Amniotic epithelial cell (primary cell): ENCODE data around the gene FLYWCH1.
A peak's percentile ranks its signal among the peaks of the same experiment; 100 is the strongest.

Experiments used
- DNase-seq: peaks from one replicate; pipeline ENCODE4 v3.0.0-alpha.2; 2010; ENCODE audit warnings: low read depth

Gene FLYWCH1, protein sequence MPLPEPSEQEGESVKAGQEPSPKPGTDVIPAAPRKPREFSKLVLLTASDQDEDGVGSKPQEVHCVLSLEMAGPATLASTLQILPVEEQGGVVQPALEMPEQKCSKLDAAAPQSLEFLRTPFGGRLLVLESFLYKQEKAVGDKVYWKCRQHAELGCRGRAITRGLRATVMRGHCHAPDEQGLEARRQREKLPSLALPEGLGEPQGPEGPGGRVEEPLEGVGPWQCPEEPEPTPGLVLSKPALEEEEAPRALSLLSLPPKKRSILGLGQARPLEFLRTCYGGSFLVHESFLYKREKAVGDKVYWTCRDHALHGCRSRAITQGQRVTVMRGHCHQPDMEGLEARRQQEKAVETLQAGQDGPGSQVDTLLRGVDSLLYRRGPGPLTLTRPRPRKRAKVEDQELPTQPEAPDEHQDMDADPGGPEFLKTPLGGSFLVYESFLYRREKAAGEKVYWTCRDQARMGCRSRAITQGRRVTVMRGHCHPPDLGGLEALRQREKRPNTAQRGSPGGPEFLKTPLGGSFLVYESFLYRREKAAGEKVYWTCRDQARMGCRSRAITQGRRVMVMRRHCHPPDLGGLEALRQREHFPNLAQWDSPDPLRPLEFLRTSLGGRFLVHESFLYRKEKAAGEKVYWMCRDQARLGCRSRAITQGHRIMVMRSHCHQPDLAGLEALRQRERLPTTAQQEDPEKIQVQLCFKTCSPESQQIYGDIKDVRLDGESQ

GRCh38 chr16:2911638-2912329 is at the start of gene FLYWCH1:
FLYWCH1 (plus strand) TSS chr16:2911931; CDS start chr16:2929686, 17,755 bp downstream.
- peak; percentile 96 for DNase-seq

DNA sequence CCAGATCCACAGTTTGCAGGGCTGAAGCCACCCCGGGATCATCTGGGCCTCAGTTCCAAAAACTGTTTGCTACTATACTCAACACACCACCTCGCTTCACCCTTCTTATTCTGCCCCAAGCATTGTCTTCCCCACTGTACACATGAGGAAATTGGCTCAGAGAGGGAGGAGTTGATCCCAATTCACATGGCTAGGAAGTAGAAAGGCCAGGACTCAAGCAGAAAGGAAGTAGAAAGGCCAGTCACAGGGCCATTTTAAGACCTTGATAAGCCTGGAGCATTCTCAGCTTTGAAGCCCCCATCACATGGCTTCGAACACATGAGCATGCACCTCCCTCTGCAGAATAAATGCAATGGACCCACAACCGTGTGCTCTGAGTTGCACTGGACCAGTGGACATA is 46.1 kb upstream of the FLYWCH1 start:
- no peak for DNase-seq

- DNase-seq, result no peak
Observed at GRCh38 chr16:2866431-2866830, 45.3 kb upstream of the FLYWCH1 start.

DNA sequence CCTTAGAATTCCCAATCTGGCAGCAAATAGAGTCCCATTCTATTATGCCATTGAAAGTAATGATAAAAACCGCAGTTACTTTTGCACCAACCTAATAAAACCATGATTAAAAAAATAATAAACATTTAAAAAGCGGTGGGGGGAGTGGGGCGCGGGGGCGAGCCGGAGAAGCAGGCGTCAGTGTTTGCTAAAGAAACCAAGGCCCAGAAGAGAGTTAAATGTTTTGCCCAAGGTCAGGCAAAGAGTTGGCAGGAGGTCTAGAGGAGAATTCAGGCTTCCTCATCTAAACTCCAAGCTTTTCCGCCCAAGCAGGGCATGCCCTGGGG is 44.1 kb upstream of the FLYWCH1 start:
- DNase-seq, result no peak

DNA sequence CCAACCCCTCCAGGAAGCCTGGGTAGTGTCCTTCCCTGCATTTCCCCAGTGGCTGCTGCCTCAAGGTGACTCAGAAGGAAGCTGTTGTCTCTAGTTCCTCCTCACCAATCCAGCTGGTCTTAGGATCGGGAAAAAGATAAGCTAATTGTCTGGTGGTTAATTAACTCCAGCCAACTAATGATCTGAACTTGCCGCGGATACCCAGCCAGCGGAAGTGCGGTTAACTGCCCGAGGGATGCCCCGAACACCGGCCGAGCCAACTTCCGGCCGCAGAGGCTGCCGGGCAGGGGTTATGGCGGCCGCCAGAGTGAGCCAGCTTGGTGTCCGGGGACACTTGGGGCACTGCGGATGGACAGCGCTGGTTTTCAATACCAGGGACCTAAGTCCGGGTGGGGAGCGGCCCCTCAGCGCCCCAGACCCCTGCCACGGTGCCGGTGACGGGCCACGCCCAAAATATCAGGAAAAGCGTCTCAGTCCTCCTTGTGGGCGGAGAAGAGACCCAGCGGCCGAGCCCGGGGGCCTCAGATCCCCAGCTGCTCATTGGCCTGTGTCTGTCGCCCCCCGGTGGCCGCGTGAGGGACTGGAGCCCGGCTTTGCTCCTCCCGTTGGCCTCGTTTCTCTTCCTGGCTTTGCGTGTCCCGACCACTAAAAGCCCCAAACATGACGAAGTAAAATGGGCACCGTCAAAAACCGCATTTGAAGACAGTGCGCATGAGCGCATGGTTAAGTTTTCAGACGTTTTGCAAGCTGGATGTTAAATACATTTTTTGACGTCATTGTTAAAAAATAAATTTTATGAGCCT is 43.5 kb upstream of the FLYWCH1 start:
- peak; percentile 87 for DNase-seq

GRCh38 chr16:2871926-2872325 is 39.8 kb upstream of the FLYWCH1 start:
- DNase-seq, result no peak

DNA sequence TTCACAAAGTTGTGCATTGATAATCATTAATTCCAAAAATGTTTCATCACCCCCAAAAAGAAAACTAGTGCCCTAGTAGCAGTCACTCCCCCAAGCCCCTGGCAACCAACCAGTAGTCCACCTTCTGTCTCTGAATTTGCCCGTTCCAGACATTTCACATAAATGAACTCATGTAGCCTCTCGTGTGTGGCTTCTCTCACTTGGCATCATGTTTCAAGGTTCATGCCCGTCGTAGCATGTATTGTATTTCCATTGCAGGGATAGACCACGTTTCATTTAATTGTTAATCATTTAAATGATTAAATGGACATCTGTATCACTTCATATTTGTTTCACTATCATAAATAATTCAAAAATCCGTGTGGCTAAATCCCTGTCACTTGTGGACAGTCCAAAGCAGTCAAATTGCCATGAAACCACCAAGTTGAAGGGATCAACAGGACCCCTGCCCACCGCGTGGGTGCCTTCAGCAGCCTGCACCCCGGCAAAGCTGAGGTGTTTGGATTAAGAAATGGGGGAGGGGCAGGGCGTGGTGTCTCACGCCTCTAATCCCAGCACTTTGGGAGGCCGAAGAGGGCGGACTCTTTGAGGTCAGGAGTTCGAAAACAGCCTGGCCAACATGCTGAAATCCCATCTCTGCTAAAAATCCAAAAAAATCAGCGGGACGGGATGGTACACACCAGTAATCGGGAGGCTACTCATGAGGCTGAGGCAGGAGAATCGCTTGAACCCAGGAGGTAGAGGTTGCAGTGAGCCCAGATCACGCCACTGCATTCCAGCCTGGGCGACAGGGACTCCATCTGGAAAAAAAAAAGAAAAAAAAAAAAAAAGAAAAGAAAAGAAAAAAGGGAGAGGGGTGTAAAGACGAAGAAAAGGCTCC is 37.5 kb upstream of the FLYWCH1 start:
- no peak for DNase-seq

DNA sequence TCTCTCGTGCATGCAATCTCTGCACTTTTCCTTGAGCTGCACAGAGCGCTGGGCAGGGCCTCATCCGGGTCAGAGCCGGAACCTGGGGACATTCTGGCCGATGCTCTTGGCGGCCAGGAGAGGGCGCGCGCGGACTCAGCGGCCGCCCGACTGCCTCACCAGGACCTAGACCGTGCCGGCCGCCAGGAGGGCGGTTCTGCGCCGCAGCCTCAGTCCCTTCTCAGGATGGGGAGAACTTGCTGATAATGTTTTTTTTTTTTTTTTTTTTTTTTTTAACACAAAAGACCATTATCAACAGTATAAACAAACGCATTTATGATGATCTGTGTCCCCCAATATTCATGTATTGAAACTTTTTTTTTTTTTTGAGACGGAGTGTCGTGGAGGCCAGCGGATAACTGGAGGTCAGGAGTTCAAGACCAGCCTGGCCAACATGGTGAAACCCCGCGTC is 36.8 kb upstream of the FLYWCH1 start:
- DNase-seq, result peak; percentile 52

DNA sequence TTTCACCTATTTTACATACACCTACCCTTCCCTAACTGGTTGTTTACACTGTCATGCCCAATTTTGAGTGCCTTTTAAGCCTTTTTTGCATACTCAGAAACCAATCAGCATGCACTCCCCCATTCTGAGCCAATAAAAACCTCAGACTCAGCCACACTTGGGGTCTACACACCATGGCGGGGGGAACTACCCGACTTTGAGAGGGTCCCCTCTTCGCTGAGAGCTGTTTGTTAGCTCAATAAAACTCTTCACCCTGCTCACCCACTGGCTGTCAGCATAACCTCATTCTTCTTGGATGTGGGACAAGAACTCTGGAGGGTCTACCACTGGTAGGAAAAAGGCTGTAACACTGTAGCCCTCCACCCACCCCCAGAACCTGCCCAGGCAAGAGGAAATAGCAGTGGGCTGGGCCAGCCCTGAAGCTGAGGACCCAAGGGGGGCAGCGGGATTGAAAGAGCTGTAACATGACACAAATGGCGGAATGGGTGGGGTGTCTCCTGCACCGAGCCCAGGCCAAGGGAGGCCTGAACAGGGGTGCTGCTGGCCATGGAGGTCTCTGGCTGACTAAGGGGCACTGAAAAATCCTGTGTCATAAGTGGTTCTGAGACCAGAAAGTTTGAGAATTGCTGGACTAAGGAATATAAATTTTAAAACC is 31.8 kb upstream of the FLYWCH1 start:
- DNase-seq, result no peak

DNA sequence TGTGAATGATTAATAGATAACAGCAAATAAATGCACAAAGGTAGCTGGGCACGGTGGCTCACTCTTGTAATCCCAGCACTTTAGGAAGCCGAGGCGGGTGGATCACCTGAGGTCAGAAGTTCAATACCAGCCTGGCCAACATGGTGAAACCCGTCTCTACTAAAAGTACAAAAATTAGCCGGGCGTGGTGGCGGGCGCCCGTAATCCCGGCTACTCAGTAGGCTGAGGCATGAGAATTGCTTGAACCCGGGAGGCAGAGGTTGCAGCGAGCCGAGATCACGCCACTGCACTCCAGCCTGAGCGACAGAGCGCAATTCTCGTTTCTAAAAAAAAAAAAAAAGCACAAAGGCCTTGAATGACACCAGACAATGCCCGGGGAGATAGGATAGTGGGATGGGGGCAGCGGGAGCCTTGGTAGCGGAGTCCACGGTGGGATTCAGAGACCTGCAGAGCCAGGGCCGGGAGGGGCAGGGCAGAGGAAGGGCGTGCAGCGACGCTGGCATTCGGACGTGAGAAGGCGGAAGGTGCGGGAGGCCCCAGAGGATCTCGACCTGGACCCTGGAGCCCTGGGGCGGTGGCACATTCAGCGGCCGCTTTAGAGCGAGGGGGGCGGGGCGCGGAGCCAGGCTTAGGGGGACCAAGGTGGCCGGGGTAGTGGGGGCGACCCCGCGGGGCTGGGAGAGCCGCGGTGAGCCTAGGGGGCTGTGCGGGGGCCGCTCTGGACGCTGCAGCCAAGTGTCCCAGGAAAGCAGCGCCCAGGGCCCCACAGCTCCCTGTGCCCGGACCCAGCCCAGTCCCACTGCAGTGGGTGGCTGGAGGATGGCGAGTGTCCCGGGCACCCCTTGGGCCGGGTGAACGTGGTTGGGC is 29.7 kb upstream of the FLYWCH1 start:
- DNase-seq, result no peak

DNA sequence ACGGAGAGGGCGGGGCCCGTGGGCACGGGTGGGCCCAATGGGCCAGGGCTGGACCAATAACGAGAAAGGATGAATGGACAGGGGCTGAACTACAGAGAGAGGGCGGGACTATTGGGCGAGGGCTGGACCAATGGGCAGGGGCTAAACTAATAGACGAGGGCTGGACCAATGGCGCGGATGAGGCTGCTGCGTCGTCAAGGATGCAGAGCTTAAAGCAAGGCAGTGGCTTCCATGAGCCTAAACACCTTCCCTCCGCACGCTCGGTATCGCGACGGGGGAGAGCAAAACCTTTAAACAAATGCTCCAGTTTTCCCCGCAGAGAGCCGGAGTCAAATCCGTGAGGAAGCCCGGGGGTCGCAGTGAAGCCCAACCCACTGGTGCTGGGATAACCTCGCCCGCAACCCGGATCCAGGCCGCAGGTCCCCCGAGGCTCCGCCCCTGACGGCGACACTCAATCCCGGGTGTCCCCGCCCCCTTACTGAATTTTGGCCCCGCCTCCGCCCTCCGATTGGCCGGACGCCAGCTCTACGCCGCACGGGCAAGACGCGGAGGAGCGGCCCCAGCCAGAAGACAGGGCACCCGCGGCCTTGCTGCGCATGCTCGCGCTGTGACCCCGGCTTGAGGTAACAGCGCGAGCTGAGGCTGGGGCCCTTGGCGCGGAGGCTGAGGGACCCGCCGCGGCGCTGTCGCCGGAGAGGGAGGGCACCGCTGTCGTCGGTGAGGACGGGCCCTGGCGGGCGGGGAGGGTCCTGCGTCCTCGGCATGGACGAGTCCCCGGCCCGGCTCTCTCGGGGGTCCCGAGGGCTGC is 28.9 kb upstream of the FLYWCH1 start, which contains the start of gene FLYWCH2:
Gene FLYWCH2 (plus strand): TSS at position 566 of the 808 bp plus-strand sequence. CDS start 13,235 bp downstream, outside the sequence.
- DNase-seq, result peak; percentile 99

- DNase-seq, result no peak
Observed at GRCh38 chr16:2883458-2883908, 28.2 kb upstream of the FLYWCH1 start.

DNA sequence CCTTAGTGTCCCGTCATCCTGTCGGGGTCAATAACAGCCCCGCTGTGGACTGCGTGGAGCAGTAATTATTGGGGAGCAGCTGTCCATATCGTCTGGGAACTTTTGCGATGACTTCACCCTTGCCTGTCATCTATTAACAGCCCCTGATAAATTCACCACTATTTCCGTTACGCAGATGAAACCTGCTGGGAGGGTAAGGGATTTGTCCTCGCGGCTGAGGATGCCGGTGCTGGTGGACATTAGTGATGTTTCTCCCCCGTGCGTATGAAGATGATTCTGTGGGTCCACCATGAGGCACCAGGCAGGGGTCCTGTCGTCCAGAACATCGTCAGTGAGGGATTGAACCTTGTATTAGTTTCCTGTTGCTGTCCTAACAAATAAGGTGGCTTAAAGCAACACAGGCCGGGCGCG is 27.7 kb upstream of the FLYWCH1 start:
- DNase-seq, result no peak

- DNase-seq, result no peak
Observed at GRCh38 chr16:2894231-2894630, 17.5 kb upstream of the FLYWCH1 start.

DNA sequence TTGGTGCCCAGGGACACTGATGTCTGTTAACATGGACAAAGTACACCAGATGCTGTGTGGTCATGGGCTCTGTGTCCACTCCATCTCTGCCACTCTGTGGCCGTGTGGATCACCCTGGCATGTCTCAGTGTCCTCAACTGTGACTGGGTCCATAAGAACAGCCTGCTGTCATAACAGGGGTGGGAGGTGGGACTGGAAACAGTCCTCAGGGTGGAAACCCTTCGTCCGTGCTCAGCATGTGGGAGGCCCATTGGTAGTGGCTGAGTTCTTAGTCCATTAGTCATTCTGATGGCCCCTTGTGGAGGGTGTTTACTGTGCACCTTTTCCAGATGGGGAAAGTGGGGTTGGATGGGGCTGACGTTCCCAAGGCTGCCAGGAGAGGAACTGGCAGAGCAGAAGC is 15.9 kb upstream of the FLYWCH1 start:
- DNase-seq, result peak; percentile 63

DNA sequence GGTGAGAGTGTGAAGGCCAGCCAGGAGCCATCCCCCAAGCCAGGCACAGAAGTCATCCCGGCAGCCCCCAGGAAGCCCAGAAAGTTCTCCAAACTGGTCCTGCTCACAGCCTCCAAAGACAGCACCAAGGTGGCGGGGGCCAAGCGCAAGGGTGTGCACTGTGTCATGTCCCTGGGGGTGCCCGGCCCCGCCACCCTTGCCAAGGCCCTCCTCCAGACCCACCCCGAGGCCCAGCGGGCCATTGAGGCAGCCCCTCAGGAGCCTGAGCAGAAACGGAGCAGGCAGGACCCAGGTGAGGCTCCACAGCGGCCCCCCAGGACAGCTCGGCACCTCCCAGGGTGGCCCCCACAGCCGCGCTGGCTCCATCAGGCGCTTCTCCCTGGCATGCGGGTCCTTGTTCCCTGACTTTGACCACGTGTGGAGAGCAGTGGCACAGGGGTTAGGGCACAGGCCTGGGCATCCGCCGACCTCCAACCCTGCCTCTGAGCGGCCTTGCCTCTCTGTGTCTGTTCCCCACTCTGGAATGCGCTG is 15.2 kb upstream of the FLYWCH1 start:
- DNase-seq, result no peak

DNA sequence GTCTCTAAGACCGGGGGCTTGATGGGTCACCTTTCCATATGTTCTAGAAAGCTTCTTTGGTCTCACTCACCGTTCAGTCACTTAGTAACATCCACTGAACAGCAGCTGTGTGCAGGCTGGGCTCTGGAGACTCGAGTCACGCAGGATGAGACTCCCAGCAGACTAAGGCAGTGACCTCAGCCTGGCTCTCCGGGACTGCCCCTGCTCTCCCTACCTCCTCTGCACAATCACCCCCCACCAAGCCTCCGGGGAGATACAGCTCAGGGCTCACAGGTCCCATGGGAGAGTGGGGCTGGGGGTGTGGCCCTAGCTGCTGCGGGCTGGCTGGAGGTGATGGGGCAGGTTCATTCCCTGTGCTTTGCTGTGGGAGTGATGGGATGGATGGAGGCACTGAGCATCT is 14.6 kb upstream of the FLYWCH1 start:
- DNase-seq, result no peak
